ENCODE results near the gene ACTL6B. TPM values are rescaled to one million over a fixed set of nuclear protein-coding genes. Genes with fewer than 3 reads are reported as not detected.

Gene ACTL6B
- total and polyA plus RNA-seq, 2 of the 8 experiments (the other 6 are each of a cell fraction or from before 2014, with no cell fraction given) = 2.1 to 4.5 TPM

DNA sequence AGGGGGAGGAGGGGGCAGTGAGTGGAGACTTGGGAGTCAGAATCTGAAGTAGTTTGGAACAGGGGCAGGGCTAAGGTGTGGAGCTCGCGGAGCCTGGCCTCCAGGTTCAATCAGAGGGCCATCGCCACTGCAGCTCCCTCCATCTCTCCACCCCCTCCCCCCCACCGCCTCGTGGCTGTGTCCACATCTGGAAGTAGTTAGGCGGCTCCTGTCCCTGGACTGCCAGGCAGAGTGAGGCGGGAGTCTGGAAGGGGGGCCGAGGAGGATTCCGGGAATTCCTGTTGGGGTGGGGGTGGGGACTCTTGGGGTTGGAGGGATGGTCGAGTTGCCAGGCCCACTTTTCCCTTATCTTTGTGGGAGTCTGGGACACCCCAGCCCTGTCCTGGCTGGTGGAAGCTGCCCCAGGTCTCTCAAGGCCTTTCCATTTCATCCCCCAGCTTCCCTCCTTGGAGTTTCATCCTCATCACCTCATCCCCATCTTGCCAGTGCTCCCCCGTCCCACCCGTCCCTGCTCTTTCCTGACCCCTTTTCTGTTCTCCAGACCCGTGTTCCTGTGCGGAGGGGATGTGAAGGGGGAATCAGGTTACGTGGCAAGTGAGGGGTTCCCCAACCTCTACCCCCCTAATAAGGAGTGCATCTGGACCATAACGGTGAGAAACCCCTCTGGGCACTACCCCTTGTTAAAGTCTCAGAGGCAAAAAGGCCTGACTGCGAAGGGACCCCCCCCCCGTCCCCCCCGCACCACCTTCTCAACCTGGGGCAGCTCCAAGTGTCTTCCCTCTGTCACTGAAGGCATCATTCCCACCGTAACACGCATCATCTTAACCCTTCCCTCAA is 53.1 kb downstream of the ACTL6B start (continued):
- TF ChIP-seq RBBP5 (IDR thresholded peaks at IDR 0.05; ENCODE audit: borderline replicate concordance, low read depth, low read length) (no peak; the same call in 1 of the 2 replicates), SAP30 (IDR thresholded peaks at IDR 0.05; ENCODE audit: insufficient read depth, insufficient replicate concordance, low read length) (no peak), TAF1 (IDR thresholded peaks at IDR 0.05; ENCODE audit: low read depth, low read length) (no peak), HDAC6 (IDR thresholded peaks at IDR 0.05; ENCODE audit: low read depth, low read length) (no peak), CHD2 (IDR thresholded peaks at IDR 0.05; ENCODE audit: low read length) (0 out of 2 replicates have a peak, but pooled peaks have one; percentile 21)
- TF ChIP-seq, protein P1, sequence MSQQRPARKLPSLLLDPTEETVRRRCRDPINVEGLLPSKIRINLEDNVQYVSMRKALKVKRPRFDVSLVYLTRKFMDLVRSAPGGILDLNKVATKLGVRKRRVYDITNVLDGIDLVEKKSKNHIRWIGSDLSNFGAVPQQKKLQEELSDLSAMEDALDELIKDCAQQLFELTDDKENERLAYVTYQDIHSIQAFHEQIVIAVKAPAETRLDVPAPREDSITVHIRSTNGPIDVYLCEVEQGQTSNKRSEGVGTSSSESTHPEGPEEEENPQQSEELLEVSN (IDR thresholded peaks at IDR 0.05) = peak; percentile 68

All from H1 (cell line).